Measurements from ENCODE around the gene PYY.
"Not testable (repeated sequence)": the region's sequence is repeated elsewhere in the genome, so short reads cannot be mapped to it uniquely, and the experiment has no call there.

The PYY gene

DNA sequence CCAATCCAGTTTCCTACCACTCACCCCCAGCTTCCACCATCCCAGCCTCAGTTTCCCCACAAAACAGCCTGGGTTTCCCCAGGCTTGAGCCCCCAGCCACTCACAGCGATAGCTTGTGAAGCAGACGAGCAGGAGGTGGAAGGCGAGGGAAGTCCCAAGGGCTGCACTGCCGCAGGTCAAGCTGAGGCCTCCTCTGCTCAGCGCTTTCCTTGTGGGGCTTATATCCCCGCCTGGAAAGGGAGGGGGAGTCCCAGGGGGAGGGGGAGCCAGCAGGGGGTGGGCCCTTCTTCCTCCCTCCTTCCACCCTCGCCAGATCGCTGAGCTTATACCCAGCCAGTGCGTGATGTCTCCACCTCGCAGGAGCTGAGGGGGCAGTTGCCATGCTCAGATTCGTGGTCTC is at the start of gene PYY:
Gene PYY, minus strand, starts transcription at position 195 of the 400 bp plus-strand sequence. CDS start 457 bp downstream, outside the sequence.
- no peak for DNase-seq

DNA sequence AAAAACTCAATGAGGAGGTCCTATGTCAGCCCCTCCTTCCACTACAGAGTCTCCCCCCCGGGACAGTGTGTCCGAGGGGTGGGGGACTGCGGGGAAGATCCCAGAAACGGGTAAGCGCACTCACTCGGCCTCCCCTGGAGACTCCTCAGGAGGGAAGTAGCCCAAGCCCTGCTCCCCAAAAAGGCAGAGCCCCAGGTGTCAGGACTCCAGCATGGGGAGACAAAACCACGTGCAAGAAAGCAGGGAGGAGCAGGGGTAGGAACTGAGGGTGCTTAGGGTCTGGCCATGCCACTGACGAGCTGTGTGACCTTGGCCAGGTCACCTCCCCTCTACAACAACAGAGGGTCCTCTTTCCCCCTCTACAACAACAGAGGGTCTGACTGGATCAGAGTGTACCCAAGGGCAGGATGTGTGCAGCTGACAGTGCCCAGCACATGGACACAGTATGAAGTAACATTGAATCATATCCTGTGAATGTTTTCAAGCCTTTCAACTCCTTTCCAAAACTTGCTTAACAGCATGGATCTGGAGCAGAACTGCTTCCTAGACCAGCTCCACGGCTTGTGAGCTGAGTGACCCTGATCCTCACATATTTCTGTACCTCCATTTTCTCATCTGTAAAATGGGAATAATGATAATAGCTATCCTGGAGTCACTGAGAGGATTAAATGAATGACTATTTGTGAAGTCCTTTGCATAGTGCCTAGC is 48.6 kb upstream of the PYY start:
- no peak for DNase-seq

DNA sequence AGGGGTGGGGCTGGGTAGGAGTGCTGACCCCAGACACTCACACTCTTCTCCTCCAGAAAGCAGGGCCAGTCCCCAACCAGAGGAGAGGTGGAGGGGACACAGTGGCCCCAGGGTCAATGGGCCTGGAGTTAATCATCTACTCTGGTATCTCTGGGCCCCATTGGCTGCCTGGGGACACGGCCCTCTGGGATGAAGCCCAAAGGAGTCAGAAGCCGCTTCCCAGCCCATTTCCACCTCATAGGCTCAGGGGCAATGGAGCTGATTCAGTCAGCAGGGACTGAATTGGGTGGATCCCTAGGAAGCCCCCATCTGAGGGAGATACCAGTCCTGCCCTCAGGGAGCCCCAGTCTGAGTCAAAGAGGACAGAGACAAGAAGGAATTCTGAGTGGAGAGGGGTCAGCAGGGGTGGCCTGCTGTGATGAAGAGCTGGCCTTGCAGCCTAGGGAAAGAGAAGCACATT is 47.8 kb upstream of the PYY start:
- no peak for DNase-seq

GRCh38 chr17:44000871-44001460 is 47.2 kb upstream of the PYY start:
- no peak for DNase-seq

DNA sequence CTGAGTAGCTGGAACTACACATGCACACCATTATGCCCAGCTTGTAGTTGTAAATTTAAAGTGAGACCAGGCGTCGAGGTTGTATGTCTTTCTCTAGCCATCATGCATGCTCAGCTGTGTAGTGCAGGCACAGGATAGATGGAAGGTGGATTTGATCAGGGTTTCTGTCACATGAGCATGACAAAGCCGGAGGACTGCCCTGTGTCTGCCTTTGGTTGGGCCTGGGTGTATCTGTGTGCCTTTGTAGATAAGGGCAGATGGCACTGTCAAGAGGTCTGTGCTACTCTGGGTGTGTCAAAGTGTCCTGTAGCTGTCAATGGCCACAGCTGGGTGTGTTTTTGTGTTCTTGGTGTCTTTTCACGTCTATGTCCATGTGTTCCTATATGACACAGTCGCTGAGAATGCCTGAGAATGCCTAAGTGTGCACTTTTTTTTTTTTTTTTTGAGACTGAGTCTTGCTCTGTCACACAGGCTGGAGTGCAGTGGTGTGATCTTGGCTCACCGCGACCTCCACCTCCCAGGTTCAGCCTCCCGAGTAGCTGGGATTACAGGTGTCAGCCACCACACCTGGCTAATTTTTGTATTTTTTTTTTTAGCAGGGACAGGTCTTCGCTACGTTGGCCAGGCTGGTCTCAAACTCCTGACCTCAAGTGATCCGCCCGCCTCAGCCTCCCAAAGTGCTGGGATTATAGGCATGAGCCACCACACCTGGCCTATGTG is 46.6 kb upstream of the PYY start:
- no peak for DNase-seq

GRCh38 chr17:43999024-43999423 is 45.3 kb upstream of the PYY start:
- DNase-seq = no peak

DNA sequence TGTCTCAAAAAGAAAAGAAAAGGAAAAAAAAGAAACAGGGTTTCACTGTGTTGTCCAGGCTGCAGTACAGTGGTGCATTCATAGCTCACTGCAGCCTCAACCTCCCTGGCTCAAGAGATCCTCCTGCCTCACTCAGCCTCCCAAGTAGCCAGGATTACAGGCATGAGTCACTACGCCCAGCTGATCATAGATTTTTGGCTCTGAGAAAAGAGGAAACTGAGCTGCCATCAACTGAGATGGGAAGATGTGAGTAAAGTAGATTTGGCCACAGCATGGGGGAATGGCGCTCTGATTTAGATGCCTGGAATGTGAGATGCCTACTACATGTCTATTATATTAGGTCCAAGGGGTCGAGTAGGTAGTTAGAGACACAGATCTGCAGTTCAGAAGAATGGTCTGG is 44.8 kb upstream of the PYY start:
- no peak for DNase-seq

GRCh38 chr17:43997180-43997579 is 43.4 kb upstream of the PYY start:
- not testable (repeated sequence) for DNase-seq

- DNase-seq = no peak
Observed at GRCh38 chr17:43995150-43995471, 41.4 kb upstream of the PYY start.

DNA sequence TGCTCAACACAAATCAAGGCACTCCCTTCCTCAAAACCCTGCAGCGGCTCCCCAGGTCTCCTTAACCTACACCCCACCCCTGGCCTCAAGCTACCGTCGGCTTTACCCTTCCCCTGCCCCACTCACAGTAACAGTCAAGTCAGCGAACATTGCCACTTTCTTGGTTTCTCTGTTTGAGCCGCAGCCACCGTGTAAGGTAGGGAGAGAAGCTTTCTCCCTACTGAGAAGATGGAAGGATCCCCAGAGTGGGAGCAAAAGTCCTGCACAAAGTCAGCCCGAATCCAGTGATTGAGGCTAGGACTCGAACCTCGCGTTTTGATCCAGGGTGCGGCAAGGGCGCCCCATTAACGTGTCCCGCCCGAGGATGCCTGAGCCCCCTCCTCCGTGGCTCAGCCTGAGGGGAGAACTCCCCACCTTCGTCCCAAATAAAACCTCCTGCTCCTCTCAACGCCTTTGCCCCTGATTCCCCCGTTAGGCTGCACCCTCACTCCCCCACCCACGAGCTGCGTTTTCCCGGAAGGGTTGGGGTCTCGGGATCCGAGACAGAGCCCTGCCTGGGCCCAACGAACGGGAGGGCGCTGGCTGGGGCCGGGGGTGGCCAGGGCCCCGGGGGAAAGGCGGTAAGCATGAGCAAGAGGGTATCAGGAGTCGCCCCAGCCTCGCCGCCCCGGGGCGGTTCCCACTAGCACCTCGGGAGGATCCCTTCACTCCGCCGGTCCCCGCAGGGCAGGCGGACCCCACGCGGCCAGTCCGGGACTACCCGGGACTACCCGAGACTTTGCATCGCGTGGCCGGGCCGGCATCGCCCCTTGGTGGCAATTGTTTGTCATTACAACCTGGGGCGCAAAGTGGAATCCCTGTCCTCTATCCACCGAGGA is 40.8 kb upstream of the PYY start:
- peak; percentile 58 for DNase-seq

DNA sequence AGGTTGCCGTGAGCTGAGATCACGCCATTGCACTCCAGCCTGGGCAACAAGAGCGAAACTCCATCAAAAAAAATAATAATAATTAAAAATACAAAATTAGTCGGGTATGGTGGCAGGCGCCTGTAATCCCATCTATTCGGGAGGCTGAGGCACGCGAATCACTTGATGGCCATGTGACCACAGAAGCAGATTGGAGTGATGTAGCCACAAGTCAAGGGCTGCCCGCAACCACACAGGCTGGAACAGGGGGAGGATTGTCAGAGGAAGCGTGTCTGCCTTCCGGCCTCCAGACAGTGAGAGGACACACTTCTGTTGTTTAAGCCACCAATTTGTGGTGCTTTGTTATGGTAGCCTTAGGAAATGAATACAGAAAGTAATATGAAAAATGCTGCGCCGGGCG is 38.9 kb upstream of the PYY start:
- DNase-seq = no peak

GRCh38 chr17:43988301-43988700 is 34.6 kb upstream of the PYY start:
- DNase-seq = no peak

GRCh38 chr17:43987131-43988021 is 33.6 kb upstream of the PYY start:
- DNase-seq = no peak

DNA sequence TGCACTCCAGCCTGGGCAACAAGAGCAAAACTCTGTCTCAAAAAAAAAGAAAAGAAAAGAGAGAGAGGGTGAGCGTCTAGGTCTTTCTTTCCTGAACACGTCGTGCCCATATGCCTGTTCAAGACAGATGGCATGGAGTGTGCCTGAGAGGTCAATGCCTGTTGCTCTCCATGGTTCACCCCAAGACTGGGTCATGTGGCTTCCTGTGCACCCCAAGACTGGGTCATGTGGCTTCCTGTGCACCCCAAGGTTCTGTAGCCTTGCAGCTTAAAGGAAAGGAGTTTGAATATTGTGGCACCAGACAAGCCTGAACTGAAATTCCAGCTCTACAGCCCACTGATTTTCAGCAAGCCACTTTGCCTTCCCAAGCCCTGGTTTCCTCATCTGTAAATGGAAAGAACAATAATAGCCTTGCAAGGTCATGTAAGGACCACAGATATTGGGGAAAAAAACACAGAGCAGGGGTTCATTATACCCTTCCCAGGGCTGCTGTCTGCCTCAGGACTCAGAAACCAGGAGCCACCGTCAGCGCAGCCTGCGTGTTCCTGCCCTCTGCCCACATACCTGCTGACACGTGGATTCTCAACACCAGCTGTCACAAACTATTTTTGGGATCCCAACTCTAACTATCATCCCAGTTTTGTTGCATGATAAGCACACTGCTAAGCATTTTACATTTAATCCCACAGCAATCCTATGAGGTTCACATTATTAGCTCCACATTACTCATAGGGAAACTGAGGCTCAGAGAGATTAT is 32.7 kb upstream of the PYY start:
- no peak for DNase-seq

DNA sequence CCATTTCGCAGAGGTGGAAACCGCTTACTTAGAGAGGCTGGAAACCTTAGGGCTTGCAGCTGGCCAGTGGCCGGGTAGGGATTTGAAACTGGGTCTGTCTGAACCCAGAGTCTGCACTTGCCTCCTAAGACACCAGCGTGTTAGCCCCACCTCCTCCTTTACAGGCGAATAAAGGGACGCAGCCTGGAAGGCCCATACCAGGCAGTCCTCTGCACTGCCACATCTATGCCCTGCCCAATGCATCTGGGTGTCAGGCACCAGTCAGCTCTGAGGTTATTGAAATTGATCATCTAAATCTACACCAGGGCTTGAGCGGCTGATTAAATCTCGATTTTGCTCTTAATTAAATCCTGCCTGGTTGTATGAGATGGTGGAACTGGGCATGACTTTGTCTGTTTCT is 30.8 kb upstream of the PYY start:
- DNase-seq = no peak

GRCh38 chr17:43983515-43984411 is 30.0 kb upstream of the PYY start:
- DNase-seq = no peak

DNA sequence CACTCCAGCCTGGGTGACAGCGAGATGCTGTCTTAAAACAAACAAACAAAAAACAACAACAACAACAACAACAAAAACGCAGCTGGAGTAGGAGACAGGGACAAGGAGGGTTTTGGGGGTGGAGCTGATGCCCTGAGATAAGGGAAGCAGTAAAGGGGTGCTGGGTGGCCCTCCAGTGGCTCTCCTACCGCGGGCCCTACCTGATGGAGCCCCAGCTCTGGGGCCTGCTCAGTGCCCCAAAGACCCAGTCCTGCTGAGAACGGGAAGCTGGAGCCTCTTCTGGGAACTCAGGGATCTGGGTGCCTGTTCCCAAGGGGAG is 29.4 kb upstream of the PYY start:
- DNase-seq = no peak

- no peak for DNase-seq
Observed at GRCh38 chr17:43982171-43982570, 28.4 kb upstream of the PYY start.

- no peak for DNase-seq
Observed at GRCh38 chr17:43979671-43980070, 25.9 kb upstream of the PYY start.

DNA sequence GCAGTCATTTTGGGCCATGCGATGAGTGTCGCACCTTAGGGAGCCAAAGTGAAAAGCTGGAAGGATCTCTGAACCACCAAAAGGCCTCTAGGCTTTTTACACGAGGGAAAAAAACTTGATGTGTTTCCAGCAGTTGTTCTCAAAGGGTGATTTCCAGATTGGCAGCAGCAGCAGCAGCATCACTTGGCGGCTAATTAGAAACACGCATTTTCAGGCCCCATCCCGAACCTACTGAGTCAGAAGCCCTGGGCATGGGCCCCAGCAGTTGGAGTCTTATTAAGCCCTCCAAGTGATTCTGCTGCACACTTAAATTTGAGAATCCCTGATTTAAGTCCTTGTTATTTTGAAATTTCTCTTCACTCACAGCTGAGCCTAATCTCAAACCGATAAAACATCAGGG is 25.3 kb upstream of the PYY start:
- no peak for DNase-seq

DNA sequence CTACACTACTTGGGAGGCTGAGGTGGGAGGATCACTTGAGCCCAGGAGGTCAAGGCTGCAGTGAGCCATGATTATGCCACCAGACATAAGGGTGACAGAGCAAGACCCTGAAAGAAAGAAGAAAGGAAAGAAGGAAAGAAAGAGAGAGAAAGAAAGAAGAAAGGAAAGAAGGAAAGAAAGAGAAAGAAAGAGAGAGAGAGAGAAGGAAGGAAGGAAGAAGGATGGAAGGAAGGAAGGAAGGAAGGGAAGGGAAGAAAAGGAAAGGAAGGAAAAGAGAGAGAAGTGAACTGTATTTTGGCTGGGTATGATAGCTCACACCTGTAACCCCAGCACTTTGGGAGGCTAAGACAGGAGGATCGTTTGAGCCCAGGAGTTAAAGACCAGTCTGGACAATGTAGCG is 24.3 kb upstream of the PYY start:
- DNase-seq = no peak

Data from NCI-H2107 (cell line).